A549 (cell line): ENCODE results near the gene NCOA7. TPM values are rescaled to one million over a fixed set of nuclear protein-coding genes. Genes with fewer than 3 reads are reported as not detected.

Experiments
- ATAC-seq, 2 experiments: fragments of 200-7000 bp in 1 of 2; fragments of >200 bp in 1 of 2; cut with Nextera tagmentation in 1 of 2; cut with Tn5 transposase in 1 of 2; 3 replicates each; pipeline versions ENCODE4 v1.8.0 to v1.9.1; 2018 to 2020; ENCODE audit warnings: mild to moderate bottlenecking in 1 of 2, moderate library complexity in 1 of 2
- CTCF ChIA-PET: fragments of 300-600 bp; sonication (Branson Sonifier 250); formaldehyde crosslinking; extraction: SDS; loops from one replicate; lab custom pipeline; 2021; ENCODE audit warnings: antibody characterized with exemption, inconsistent platforms; lab: Yijun Ruan, JAX
- POLR2A ChIA-PET: fragments of 350-600 bp; formaldehyde crosslinking; extraction: SDS; loops from one replicate; lab custom pipeline; 2021; ENCODE audit warnings: antibody characterized with exemption, inconsistent platforms; lab: Yijun Ruan, JAX
- DNase-seq, 2 experiments: peaks; one replicate each; pipeline versions ENCODE4 v3.0.0 to v3.0.0-alpha.2; 2011 to 2016; ENCODE audit warnings: low read depth in 1 of 2, low spot score in 1 of 2
- FAIRE-seq: peaks from 2 replicates; lab custom pipeline; 2011; peaks lifted over from hg19 to GRCh38; lab: Jason Lieb, UNC
- H3K27ac ChIP-seq, 2 experiments: fragments of >200 bp; sonication (Bioruptor Twin); formaldehyde crosslinking; 3 replicates each; pipeline ENCODE4 v1.5.1; 2016 to 2017
- H3K4me1 ChIP-seq: fragments of >200 bp; sonication (Bioruptor Twin); formaldehyde crosslinking; 3 replicates; pipeline ENCODE4 v1.6.1; 2016
- H3K4me2 ChIP-seq: fragments of >200 bp; sonication (Bioruptor Twin); formaldehyde crosslinking; 3 replicates; pipeline ENCODE4 v1.6.1; 2016
- H3K4me3 ChIP-seq: fragments of >200 bp; sonication (Bioruptor Twin); formaldehyde crosslinking; 3 replicates; pipeline ENCODE4 v1.5.1; 2016
- H3K9me3 ChIP-seq: fragments of >200 bp; sonication (Bioruptor Twin); formaldehyde crosslinking; 3 replicates; pipeline ENCODE4 v1.6.1; 2016
- CBX2 ChIP-seq: fragments of 200-600 bp; sonication (generic); IDR thresholded peaks from 2 replicates; pipeline ENCODE4 v1.6.1; 2016; ENCODE audit warnings: low read depth, mild to moderate bottlenecking, borderline replicate concordance
- EHF ChIP-seq: fragments of 250-450 bp; sonication (Bioruptor Pico); IDR thresholded peaks from 2 replicates; pipeline ENCODE4 v1.5.0; 2020; ENCODE audit warnings: mild to moderate bottlenecking
- EP300 ChIP-seq, 2 experiments: fragments of >200 bp; sonication (Bioruptor Twin); formaldehyde crosslinking; IDR thresholded peaks; 2 replicates in 1 of 2; 3 replicates in 1 of 2; pipeline ENCODE4 v1.6.1; 2016 to 2017
- FOSB ChIP-seq: fragments of 250-450 bp; sonication (Bioruptor Pico); IDR thresholded peaks from 2 replicates; pipeline ENCODE4 v1.5.0; 2020; ENCODE audit warnings: mild to moderate bottlenecking, moderate library complexity
- GATA3 ChIP-seq: IDR thresholded peaks from 2 replicates; pipeline ENCODE4 v1.6.1; 2012; ENCODE audit warnings: borderline replicate concordance
- HMGXB4 ChIP-seq: fragments of 250-450 bp; sonication (Bioruptor Pico); IDR thresholded peaks from 2 replicates; pipeline ENCODE4 v1.5.0; 2021; ENCODE audit warnings: mild to moderate bottlenecking, moderate library complexity, borderline replicate concordance
- HOXB13 ChIP-seq: fragments of 250-450 bp; sonication (Bioruptor Pico); IDR thresholded peaks from 2 replicates; pipeline ENCODE4 v1.5.0; 2020; ENCODE audit warnings: low read depth, mild to moderate bottlenecking, moderate library complexity
- HOXB5 ChIP-seq: fragments of 250-450 bp; sonication (Bioruptor Pico); IDR thresholded peaks from 2 replicates; pipeline ENCODE4 v1.5.0; 2020; ENCODE audit warnings: mild to moderate bottlenecking, moderate library complexity
- KDM1A ChIP-seq: fragments of 200-600 bp; sonication (generic); IDR thresholded peaks from 2 replicates; pipeline ENCODE4 v1.6.1; 2016; ENCODE audit warnings: low read depth, mild to moderate bottlenecking
- MAFK ChIP-seq: fragments of 450-650 bp; IDR thresholded peaks from 2 replicates; pipeline ENCODE4 v1.6.1; 2014; ENCODE audit not compliant: partially characterized antibody
- NFE2L2 ChIP-seq: fragments of 150-350 bp; conservative IDR thresholded peaks from 2 replicates; pipeline ENCODE4 v1.6.1; 2014; ENCODE audit warnings: low read length
- RARB ChIP-seq: fragments of 250-450 bp; sonication (Bioruptor Pico); IDR thresholded peaks from 2 replicates; pipeline ENCODE4 v1.8.0; 2021; ENCODE audit warnings: mild to moderate bottlenecking, moderate library complexity
- SREBF2 ChIP-seq: fragments of 450-650 bp; IDR thresholded peaks from 2 replicates; pipeline ENCODE4 v1.6.1; 2014; ENCODE audit warnings: mild to moderate bottlenecking, moderate library complexity
- USF2 ChIP-seq: fragments of 450-650 bp; IDR thresholded peaks from 2 replicates; pipeline ENCODE4 v1.6.1; 2014; ENCODE audit warnings: antibody characterized with exemption
- ZFP36 ChIP-seq: fragments of 450-650 bp; IDR thresholded peaks from 2 replicates; pipeline ENCODE4 v1.6.1; 2014; ENCODE audit warnings: borderline replicate concordance; ENCODE audit not compliant: partially characterized antibody
- WGBS: methylation state at CpG from one replicate; pipeline ENCODE4 v1.1.6; 2017; ENCODE audit errors: missing lambda C conversion rate; 5-methylcytosine and 5-hydroxymethylcytosine counted together
- polyA plus RNA-seq, 4 experiments: library from polyadenylated mRNA; depleted of rRNA in 3 of 4; stranded (reverse); fragments of >200 nt; fragmentation: RNase III in 1 of 4; extraction: RNeasy Plus Mini Kit Qiagen cat#74134 plus additional on column Dnase treatment in 1 of 4; gene quantifications; 2 replicates in 3 of 4; 3 replicates in 1 of 4; pipeline ENCODE4 v1.2.3, GENCODE V29; 2011 to 2017

Gene NCOA7
- polyA plus RNA-seq, 2 of the 4 experiments (the other 2 are of a cell fraction), result 66.4 to 195 TPM

GRCh38 chr6:125831659-125832058 is 40.9 kb downstream of the NCOA7 start:
- TF ChIP-seq CBX2, result no peak
- TF ChIP-seq MAFK, result peak; percentile 39
- DNase-seq (no peak), FAIRE-seq (no peak), ATAC-seq (no peak)
- Histone ChIP-seq H3K27ac (no peak overlapping the region), H3K4me1 (peaks cover 16% of the 10 kb centered on the region), H3K4me2 (no peak overlapping the region), H3K4me3 (no peak overlapping the region), H3K9me3 (no peaks in the 10 kb centered on the region)
- WGBS, result 93% methylated on average over 5 of the region's 5 CpGs
- CTCF ChIA-PET, result interaction anchor here (0.6 to 0.9 kb wide), 2 partner anchors 25 to 143 kb away, joined by 3 to 4 read pairs; no protein-coding TSS in a partner anchor
- POLR2A ChIA-PET, result no interaction called here

GRCh38 chr6:125832391-125833117 is 41.8 kb downstream of the NCOA7 start:
- no peak overlapping the region for H3K27ac ChIP-seq
- DNase-seq (no peak), FAIRE-seq (no peak), ATAC-seq (no peak)
- no peaks in the 10 kb centered on the region for H3K9me3 ChIP-seq
- WGBS, result 80% methylated on average over 5 of the region's 5 CpGs
- POLR2A ChIA-PET, result no interaction called here
- TF ChIP-seq USF2 (no peak), KDM1A (no peak), RARB (CRISPR knock-in tag) (no peak), GATA3 (no peak)
- CTCF ChIA-PET, result no interaction called here
- H3K4me1 ChIP-seq, result peaks cover 16% of the 10 kb centered on the region
- H3K4me3 ChIP-seq, result no peak overlapping the region
- H3K4me2 ChIP-seq, result no peak overlapping the region

- no peak for ATAC-seq
- Histone ChIP-seq H3K4me1 (peaks cover 16% of the 10 kb centered on the region), H3K27ac (no peak overlapping the region)
- POLR2A ChIA-PET, result no interaction called here
- DNase-seq, result no peak
- 84% methylated on average over 2 of the region's 2 CpGs for WGBS
- TF ChIP-seq USF2, result no peak
- no peak for TF ChIP-seq EP300 (IDR thresholded peaks at IDR 0.05)
- no peak for TF ChIP-seq FOSB (CRISPR knock-in tag)
- TF ChIP-seq SREBF2, result no peak
- no peak for TF ChIP-seq HOXB13 (CRISPR knock-in tag)
- no peak for TF ChIP-seq ZFP36
- TF ChIP-seq NFE2L2, result no peak
- no peak for TF ChIP-seq HOXB5 (CRISPR knock-in tag)
- TF ChIP-seq RARB (CRISPR knock-in tag), result no peak
- no peak for TF ChIP-seq EHF
- no peak for TF ChIP-seq HMGXB4 (CRISPR knock-in tag)
- TF ChIP-seq, all 56 proteins: peak for 0
- H3K9me3 ChIP-seq, result no peaks in the 10 kb centered on the region
- FAIRE-seq, result no peak
- CTCF ChIA-PET, result interaction anchor here (0.7 to 2.4 kb wide), 3 partner anchors 24 to 122 kb away, joined by 4 to 9 read pairs (median 8); partner anchors contain the start of gene HINT3
- H3K4me3 ChIP-seq, result no peak overlapping the region
- no peak overlapping the region for H3K4me2 ChIP-seq
Measured at GRCh38 chr6:125834348-125834747, 43.6 kb downstream of the NCOA7 start.
